Measurements from ENCODE around the gene C1QTNF9.
A peak's percentile ranks its signal among the peaks of the same experiment; 100 is the strongest.
"Not testable (repeated sequence)": the region's sequence is repeated elsewhere in the genome, so short reads cannot be mapped to it uniquely, and the experiment has no call there.

C1QTNF9 gene

DNA sequence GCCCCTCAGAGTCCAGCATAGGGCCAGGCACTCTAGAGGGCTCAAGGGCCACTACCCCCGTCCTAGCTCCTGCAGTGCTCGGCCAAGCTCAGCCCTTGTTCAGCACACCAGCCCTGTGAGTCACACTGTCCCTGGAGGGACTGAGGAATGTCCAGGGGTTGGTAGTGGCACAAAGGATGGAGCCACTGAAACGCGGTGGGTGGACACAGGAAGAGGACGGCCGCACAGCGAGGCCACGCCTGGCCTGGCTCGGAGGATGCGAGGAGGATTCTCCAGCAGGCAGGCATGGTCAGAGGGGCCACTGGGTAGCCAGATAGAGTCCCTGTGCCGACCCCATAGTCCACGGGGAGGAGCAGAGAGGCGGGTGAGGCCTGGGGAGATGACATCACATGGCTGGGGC lies 45.7 kb downstream of the C1QTNF9 start:
- no peak for DNase-seq (ENCODE audit: low read depth)
- no peak overlapping the region for H3K4me3 ChIP-seq (ENCODE audit: low read depth, low read length)
- TF ChIP-seq, protein P1, sequence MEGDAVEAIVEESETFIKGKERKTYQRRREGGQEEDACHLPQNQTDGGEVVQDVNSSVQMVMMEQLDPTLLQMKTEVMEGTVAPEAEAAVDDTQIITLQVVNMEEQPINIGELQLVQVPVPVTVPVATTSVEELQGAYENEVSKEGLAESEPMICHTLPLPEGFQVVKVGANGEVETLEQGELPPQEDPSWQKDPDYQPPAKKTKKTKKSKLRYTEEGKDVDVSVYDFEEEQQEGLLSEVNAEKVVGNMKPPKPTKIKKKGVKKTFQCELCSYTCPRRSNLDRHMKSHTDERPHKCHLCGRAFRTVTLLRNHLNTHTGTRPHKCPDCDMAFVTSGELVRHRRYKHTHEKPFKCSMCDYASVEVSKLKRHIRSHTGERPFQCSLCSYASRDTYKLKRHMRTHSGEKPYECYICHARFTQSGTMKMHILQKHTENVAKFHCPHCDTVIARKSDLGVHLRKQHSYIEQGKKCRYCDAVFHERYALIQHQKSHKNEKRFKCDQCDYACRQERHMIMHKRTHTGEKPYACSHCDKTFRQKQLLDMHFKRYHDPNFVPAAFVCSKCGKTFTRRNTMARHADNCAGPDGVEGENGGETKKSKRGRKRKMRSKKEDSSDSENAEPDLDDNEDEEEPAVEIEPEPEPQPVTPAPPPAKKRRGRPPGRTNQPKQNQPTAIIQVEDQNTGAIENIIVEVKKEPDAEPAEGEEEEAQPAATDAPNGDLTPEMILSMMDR (conservative IDR thresholded peaks at IDR 0.05; ENCODE audit: low read depth, low read length) = no peak

DNA sequence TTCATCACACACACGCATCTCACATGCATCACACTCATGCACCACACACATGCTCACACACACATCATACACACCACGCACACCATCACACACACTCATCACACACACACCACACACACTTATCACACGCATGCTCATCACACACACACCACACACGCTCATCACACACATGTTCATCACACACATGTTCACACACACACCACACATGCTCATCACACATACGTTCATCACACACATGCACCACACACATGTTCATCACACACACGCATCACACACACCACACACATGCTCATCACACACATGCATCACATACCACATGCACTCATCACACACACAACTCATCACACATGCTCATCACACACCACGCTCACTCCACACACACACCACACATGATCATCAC lies 46.9 kb downstream of the C1QTNF9 start:
- no peak overlapping the region for H3K4me3 ChIP-seq (ENCODE audit: low read depth, low read length)
- TF ChIP-seq, protein P1 (conservative IDR thresholded peaks at IDR 0.05; ENCODE audit: low read depth, low read length) = no peak
- DNase-seq (ENCODE audit: low read depth) = no peak

DNA sequence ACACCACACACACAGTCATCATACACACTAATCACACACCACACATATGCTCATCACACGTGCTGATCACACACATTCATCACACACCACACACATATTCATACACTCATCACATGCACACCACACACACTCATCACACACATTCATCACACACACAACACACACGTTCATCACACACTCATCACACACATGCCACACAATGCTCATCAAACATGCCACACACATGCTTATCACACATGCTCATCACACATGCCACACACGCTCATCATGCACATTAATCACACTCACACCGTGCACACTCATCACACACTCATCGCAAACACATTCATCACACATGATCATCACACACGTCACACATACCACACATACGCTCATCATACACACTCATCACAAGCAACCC lies 47.5 kb downstream of the C1QTNF9 start:
- DNase-seq (ENCODE audit: low read depth) = no peak
- H3K4me3 ChIP-seq (ENCODE audit: low read depth, low read length) = no peak overlapping the region
- TF ChIP-seq, protein P1 (conservative IDR thresholded peaks at IDR 0.05; ENCODE audit: low read depth, low read length) = no peak

DNA sequence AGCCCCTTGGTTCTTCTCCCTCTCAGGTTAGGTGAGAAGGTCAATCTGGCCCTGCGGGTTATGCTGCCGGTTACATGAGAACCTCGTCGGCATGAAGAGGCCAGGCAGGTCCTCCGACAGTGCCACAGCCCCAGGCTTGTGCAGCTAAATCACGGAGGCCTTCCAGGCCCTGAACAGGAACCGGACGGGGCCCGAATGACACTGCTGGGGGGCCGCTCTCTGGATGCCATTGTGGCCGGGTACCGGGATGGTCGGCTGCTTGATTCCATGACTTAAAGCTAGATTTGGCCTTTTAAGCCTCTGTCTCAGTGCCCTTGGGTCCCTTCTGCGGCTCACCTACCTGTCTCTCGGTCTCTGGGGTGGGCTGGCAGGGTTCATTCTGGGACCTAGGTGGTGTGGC lies 48.4 kb downstream of the C1QTNF9 start:
- no peak overlapping the region for H3K4me3 ChIP-seq (ENCODE audit: low read depth, low read length)
- TF ChIP-seq, protein P1 (conservative IDR thresholded peaks at IDR 0.05; ENCODE audit: low read depth, low read length) = no peak
- no peak for DNase-seq (ENCODE audit: low read depth)

DNA sequence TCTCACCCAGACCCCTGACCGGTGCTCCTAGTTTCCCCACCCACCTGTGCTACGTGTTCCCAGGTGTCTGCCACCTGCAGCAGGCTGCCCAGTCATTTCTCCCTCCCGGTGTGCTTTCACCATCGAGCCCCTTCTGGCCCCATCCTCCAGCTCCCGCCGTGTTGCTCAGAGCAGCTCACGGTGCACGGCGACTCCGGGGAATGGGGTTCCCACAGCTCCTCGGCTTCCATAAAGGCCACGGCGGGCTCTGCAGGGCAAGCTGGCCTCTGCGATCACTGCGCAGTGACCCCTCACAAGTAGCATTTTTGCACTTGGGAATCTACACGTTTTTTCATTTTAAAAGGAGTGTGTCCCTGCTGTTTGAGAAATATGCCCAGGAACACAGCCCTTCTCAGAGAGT lies 49.5 kb downstream of the C1QTNF9 start:
- DNase-seq (ENCODE audit: low read depth) = not testable (repeated sequence)

GRCh38 chr13:24359252-24359651 lies 49.9 kb downstream of the C1QTNF9 start:
- TF ChIP-seq, protein P1 (conservative IDR thresholded peaks at IDR 0.05; ENCODE audit: low read depth, low read length) = peak; percentile 10
- not testable (repeated sequence) for DNase-seq (ENCODE audit: low read depth); H3K4me3 ChIP-seq (ENCODE audit: low read depth, low read length)

More for the DNA sequence above, 49.5 kb downstream of the C1QTNF9 start:
- H3K4me3 ChIP-seq (ENCODE audit: low read depth, low read length) = not testable (repeated sequence)

- TF ChIP-seq, protein P1 (conservative IDR thresholded peaks at IDR 0.05; ENCODE audit: low read depth, low read length) = no peak
- no peak for DNase-seq (ENCODE audit: low read depth)
- H3K4me3 ChIP-seq (ENCODE audit: low read depth, low read length) = no peak overlapping the region
Measured at GRCh38 chr13:24360106-24360505, 50.7 kb downstream of the C1QTNF9 start.

DNA sequence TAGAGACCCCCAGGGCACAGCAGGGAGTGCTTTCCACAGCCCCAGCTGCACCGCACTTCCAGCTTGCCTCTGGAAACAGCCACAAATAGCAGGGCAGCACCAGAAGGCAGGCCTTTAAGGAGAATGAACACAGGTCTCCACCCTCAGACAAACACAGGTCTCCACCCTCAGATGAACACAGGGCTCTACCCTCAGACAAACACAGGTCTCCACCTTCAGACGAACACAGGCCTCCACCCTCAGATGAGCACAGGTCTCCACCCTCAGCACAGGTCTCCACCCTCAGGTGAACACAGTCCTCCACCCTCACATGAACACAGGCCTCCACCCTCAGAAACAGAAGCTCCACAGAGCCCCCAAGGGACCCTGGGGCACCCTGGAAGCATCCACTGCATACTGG lies 51.7 kb downstream of the C1QTNF9 start:
- no peak overlapping the region for H3K4me3 ChIP-seq (ENCODE audit: low read depth, low read length)
- no peak for DNase-seq (ENCODE audit: low read depth)
- TF ChIP-seq, protein P1 (conservative IDR thresholded peaks at IDR 0.05; ENCODE audit: low read depth, low read length) = no peak

Measured in choroid plexus epithelial cell (primary cell).